Hematopoietic multipotent progenitor cell treated with erythropoietin and hydrocortisone succinate and interleukin-3 and kit ligand, for 15 days (in vitro differentiated cells): Measurements from ENCODE around the gene COMT.

Experiments used
- DNase-seq: peaks from one replicate; pipeline ENCODE4 v3.0.0-alpha.2; 2015; ENCODE audit warnings: low spot score

Gene COMT

DNA sequence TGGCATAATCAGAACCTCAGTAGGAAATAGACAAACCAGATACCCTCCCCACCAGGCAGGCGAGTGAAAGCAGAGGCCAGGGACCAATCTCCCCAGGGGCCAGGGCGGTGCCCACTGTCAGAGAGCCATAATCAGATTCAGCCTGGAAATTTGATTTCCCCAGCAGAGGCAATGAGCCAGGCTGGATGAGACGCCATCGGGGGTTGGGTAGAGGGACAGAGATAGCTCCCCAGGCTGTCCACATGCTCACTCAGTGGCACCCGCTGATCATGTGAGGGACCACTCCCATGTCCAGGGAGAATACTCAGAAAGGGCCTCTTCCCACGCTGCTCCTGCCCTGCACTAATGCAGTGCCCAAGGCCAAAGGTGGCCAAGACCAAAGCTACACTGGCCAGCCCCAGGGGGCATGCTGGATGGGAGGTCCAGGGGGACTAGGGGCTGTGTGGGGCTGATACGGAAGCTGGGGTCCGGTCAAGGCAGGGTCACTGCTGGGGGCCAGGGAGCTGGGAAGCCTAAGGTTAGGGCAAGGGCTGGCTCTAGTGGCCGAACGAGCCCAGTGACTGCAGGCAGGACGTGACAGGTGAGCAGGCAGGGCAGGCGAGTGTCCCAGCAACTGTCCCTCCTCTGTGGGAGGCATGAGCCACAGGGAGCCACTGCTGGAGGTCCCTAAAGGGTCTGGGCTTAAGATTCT lies 55.3 kb downstream of the COMT start:
- DNase-seq: no peak

- DNase-seq: no peak
Observed at GRCh38 chr22:19997561-19998231, 56.1 kb downstream of the COMT start.

GRCh38 chr22:19998232-19998951 lies 56.8 kb downstream of the COMT start:
- no peak for DNase-seq

- no peak for DNase-seq
Observed at GRCh38 chr22:19998991-19999820, 57.6 kb downstream of the COMT start.

DNA sequence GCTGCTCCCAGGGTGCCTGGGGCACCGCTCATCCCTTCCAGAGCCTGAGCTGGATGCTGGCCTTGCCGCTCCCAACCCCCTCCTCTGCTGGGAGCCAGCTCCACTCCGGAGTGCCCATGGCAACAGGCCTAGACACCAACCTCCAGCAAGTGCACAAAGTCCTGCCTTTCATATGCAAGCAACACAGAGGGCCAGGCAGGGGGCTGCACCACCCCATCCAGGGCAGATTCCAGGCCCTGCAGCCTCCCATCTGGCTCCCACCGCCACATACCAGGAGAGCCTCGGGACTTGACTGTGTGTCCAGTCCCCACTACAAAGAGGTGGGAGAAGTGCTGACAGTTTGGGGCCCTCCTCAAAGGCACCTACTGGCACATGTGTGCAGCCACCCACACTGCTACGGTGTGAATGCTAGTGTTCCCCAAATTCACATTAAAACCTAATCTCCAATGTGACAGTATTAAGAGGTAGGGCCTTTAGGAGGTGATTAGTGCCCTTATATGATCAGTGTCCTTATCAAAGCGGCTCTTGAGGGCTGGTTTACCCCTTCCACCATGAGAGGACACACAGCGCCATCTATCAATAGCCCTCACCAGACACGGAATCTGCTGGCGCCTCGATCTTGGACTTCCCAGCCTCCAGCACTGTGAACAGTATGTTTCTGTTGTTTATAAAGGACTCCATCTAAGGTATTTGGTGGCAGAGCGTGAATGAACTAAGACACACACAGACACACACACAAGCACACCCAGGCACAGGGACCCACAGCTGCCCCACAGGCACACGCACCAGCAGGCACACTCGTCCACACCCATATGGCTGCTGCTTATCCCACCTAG lies 58.9 kb downstream of the COMT start:
- no peak for DNase-seq

GRCh38 chr22:20001082-20001638 lies 59.6 kb downstream of the COMT start:
- DNase-seq: no peak

GRCh38 chr22:20002128-20002527 lies 60.6 kb downstream of the COMT start:
- DNase-seq: no peak

DNA sequence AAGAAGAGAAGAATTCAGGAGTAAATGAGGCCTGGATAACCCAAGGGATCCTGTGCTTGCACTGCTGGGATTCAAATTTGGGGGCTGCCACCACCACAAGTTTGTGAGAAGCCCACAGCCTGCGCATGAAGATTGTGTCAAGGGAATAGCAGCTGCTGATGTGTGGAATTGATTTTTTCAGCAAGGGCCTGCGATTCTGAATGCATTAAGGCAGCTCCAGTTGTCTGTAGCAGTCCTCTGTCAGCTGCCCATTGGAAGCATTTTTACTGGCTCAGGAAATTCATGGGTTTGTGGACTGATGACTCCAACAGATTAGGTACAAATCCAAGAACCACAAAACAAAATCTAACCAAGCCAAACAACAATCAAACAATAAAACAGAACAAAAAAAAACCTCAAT lies 61.1 kb downstream of the COMT start:
- DNase-seq: no peak

DNA sequence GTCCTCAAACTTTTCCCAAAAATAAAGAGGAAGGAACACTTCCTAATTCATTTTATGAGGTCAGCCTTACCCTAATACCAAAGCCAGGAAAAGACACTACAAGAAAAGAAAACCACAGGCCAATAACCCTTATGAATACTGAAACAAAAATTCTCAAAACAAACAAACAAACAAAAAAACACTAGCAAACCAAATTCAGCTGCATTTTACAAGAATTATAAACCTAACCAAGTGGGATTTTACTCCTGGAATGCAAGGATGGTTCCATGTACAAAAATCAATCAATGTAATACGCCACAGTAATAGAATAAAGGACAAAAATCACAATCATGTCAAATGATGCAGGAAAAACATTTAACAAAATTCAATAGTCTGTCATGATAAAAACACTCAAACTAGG lies 61.7 kb downstream of the COMT start:
- DNase-seq: no peak

- no peak for DNase-seq
Observed at GRCh38 chr22:20004464-20004863, 62.9 kb downstream of the COMT start.

GRCh38 chr22:20008221-20008995 lies 66.8 kb downstream of the COMT start:
- DNase-seq: no peak

DNA sequence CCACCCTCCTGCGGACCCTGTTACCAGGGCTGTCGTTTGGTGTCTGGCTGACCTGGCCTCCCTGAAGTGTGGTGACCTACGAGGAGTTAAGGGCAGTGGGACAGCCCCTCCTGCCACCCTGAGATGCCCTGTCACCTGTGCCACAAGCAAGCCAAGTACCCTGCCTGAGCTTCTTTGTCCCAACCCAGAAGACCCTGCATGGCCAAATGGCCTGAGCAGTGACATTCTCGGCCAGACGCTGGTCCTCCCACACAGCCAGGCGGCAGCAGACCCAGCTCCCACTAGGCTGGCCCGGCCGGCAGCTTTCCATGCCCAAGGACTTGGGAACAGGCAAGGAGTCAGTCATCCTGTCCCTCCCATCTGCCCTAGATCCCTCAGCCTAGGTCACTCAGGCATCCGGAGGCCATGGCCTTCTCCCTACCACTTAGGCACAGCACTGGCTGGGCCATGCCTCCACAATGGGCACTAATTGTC lies 67.5 kb downstream of the COMT start:
- no peak for DNase-seq

DNA sequence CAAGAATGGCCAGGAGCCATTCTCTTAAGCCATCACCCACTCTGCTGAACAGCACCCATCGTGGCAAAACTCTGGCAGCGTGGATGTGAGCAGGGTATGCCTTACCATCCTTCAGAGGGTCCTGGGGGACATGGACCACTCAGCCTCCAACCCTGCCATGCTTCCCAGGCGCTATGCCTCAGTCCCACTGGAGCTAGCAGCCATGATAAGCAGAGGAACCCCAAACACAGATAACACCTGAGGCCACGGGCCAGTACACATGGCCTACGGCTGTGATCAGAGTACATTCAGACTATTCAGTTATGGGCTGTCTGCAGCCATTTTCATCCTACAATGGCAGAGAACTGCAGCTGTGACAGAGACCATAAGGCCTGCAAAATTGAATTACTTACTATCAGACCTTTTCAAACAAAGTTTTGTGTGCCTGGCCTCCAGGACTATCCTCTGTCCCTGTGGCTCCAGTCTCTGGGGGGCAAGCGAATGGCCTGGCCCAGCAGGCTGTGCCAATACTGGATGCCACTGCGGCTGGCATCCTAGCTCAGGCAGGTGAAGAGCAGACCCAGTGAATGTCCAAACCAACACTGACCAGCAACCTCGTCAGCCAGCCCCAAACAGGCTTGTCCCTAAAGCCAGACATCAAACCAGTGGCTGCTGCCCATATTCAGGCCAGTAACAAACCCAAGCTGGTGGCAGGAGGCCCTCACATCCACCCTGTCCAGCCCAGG lies 68.2 kb downstream of the COMT start:
- no peak for DNase-seq

DNA sequence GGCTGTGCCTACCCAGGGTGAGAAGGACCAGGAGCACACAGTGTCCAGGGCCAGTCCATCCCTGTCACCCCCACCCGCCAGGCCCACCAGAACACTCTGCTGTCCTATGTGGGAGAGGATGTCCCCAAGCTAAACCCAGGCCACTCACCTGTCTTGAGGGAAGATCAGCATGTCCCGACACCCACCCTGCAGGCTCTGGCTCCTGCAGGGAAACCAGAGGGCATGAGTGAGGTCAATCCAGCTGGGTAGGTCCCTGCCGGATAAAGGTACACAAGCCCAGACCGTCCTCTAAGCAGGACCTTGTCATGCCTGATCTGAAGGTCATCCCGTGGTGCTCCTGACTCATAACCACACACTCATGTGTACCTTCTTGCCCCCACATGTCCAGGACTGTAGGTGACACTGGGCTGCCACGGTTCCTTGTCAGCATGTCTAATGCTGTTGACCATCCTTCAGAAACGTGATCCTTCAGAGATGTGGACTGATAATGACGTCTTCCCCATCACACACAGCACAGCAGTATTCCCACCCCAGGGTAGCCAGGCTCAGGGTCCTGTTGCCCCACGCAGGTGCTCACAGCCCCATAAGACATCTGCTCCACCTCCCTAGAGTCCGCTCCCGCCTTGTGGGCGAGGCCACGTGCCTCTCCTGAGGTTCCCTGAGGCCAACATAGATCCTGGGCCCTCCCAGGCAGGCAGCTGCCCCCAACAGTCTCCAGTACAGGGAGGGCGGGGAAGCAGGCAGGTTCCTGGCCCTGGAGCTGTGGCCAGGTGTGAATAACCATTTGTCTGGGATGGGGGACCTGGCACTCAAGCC lies 68.9 kb downstream of the COMT start:
- no peak for DNase-seq

DNA sequence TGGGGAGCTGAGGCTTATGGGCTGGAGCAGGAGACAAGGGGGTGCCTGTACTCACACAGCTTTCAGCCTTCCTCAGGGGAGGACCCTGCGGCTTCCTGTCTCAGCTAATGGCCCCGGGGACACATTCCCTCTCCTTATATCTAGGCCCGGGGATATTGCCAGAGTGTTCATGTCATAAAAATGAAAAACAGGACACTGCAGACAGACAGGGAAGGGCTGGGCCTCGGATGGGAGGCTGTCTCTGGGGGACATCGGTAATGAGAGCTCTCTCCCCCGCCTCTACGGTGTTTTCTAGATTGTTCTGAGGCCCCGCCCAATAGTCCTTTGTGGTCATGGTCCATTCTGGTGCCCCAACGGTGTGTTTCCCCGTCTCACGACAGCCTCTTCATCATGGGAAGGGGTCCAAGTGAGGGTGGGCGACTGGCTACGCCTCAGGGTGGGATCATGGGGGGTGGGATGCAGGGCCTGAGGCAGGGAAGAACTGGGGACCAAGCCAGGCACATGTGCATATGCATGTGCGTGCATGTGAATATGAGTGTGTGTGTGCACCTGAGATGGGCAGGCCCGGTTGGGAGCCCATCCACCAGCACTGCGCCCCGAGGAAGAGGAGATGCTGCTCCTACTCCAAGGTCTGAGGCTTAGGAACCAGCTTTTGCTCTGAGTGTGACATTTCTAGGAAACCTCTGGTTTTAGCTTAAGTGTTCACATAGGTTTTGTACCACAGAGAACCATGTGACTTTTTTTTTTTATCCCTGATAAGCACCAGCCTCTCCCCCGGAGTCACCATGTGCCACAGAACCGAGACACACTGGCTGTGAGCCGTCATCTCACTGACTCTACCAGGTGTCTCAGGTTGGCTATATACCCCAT lies 69.8 kb downstream of the COMT start:
- peak; percentile 48 for DNase-seq

DNA sequence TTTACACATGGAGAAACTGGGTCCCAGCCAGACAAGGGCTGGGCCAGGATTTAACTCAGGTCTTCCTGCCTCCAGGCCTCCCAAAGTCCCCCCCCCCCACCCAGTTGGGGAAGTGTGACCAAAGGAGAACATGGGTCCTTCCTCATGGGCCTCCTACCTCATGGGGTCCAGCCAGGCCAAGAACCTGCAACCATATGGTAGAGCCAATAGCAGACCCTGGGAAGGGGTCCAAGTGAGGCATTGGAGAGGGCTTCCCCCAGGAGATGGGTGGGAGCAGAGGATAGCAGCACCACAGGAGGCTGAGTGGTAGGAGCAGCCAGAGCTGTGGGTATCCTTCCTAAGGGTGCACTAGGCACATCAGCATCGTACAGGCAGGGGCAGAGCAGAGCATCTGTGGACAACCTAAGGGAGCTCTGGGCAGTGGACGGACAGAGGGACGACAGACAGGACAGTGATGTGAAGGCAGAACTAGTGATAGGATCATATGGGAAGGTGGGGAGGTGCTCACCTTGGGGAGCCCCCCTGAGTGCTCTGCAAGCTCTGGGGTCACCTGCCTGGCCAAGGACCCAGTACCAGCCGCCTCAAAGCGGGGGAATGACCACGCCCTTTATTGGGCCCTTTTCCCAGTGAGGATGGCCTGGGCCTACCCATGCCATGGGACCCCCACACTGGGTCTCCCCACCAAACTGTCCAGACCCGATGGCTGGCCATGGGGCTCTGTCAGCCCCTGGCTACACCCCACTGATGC lies 70.6 kb downstream of the COMT start:
- no peak for DNase-seq
